MG63 (cell line): ENCODE measurements around the gene PTPRK. TPM values are rescaled to one million over a fixed set of nuclear protein-coding genes. Genes with fewer than 3 reads are reported as not detected.
A peak's percentile ranks its signal among the peaks of the same experiment; 100 is the strongest.
"Not testable (repeated sequence)": the region's sequence is repeated elsewhere in the genome, so short reads cannot be mapped to it uniquely, and the experiment has no call there.

ENCODE experiments used
- DNase-seq: peaks from one replicate; pipeline ENCODE4 v3.0.0-alpha.2; 2020
- H3K27me3 ChIP-seq: fragments of 250-450 bp; sonication (Bioruptor Pico); 2 replicates; pipeline ENCODE4 v1.5.1; 2020; ENCODE audit warnings: mild to moderate bottlenecking, moderate library complexity
- H3K36me3 ChIP-seq: fragments of 250-450 bp; sonication (Bioruptor Pico); 2 replicates; pipeline ENCODE4 v1.5.1; 2020; ENCODE audit warnings: mild to moderate bottlenecking, moderate library complexity
- H3K4me3 ChIP-seq: fragments of 250-450 bp; sonication (Bioruptor Pico); 2 replicates; pipeline ENCODE4 v1.5.1; 2020; ENCODE audit warnings: mild to moderate bottlenecking, moderate library complexity
- H3K9me3 ChIP-seq: fragments of 250-450 bp; sonication (Bioruptor Pico); 2 replicates; pipeline ENCODE4 v1.5.1; 2020; ENCODE audit warnings: mild to moderate bottlenecking, moderate library complexity
- total RNA-seq: library from RNA; depleted of rRNA; stranded (reverse); fragments of >200 nt; shearing (Covaris generic); gene quantifications from 2 replicates; pipeline ENCODE4 v1.2.3, GENCODE V29; 2014; ENCODE audit warnings: low replicate concordance

PTPRK gene
- total RNA-seq, 1 experiment from 2014 or later: 9.7 TPM

- peak; percentile 36 for DNase-seq
- Histone ChIP-seq H3K36me3 (no peaks in the 10 kb centered on the region), H3K4me3 (no peak overlapping the region), H3K9me3 (no peaks in the 10 kb centered on the region), H3K27me3 (no peaks in the 10 kb centered on the region)
Measured at GRCh38 chr6:128500749-128501600, 19.4 kb downstream of the PTPRK start.

- Histone ChIP-seq H3K9me3 (no peaks in the 10 kb centered on the region), H3K27me3 (no peaks in the 10 kb centered on the region), H3K36me3 (no peaks in the 10 kb centered on the region), H3K4me3 (no peak overlapping the region)
- no peak for DNase-seq
Measured at GRCh38 chr6:128500014-128500413, 20.4 kb downstream of the PTPRK start.

- no peak for DNase-seq
- no peaks in the 10 kb centered on the region for H3K9me3 ChIP-seq
- no peak overlapping the region for H3K4me3 ChIP-seq
- no peaks in the 10 kb centered on the region for H3K36me3 ChIP-seq
- no peaks in the 10 kb centered on the region for H3K27me3 ChIP-seq
Measured at GRCh38 chr6:128499079-128499731, 21.2 kb downstream of the PTPRK start.

DNA sequence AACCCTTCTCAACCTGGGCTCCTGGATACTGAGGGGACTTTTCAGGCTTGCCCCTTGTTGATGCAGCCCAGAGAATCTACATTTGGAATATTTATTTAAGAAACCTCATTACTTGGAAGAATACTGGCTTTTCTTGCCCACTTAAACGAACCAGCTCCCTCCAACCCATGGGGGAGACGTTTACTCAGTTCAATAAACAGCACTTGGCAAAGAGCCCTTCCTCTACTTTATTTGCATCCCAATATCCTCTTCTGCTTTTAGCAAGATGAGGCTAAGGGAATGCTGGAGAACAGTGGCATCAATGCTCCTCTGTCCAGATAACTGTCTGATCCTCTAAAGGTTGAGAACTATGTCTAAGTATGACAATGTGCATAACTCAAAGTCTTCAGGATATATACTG, 22.2 kb downstream of the PTPRK start:
- H3K9me3 ChIP-seq: no peaks in the 10 kb centered on the region
- H3K27me3 ChIP-seq: no peaks in the 10 kb centered on the region
- H3K36me3 ChIP-seq: no peaks in the 10 kb centered on the region

DNA sequence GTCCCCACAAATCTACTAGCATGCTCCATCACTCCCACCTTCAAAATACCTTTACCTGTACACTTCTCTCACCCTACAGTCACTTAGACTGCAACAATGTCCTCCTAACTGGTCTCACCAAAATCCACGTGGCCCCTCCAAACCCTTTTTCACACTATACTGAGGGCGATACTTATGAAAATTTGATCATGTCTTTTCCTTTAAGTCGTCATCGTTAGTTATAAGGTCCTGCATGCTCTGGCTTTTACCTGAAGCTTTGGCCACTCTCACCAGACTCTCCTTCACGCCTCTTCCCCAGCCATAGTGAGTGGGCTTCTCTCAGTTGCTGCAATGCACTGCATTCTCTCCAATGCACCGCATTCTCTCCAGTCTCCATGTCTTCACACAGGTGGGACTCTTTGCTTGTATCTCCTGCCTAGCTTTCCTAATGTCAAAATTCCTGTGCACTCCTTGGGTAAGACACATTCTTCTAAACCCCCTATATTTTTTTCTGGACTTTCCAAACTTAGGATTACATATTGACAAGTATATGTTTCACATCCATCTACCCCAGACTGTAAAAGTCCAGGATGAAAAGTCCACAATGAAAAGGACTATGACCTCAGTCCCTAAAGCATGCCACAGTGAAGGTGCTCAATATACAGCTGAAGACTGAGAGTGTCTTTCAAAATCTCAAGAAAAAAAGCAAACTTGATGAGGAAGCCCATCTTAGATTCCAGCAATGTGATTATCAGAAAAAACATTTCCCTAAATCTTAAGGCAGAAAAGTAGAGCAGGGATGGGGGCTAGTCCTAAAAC, 24.7 kb downstream of the PTPRK start:
- no peaks in the 10 kb centered on the region for H3K9me3 ChIP-seq
- no peaks in the 10 kb centered on the region for H3K27me3 ChIP-seq
- no peak for DNase-seq
- no peaks in the 10 kb centered on the region for H3K36me3 ChIP-seq
- no peak overlapping the region for H3K4me3 ChIP-seq

More for the DNA sequence above, 22.2 kb downstream of the PTPRK start:
- no peak overlapping the region for H3K4me3 ChIP-seq
- DNase-seq: no peak

DNA sequence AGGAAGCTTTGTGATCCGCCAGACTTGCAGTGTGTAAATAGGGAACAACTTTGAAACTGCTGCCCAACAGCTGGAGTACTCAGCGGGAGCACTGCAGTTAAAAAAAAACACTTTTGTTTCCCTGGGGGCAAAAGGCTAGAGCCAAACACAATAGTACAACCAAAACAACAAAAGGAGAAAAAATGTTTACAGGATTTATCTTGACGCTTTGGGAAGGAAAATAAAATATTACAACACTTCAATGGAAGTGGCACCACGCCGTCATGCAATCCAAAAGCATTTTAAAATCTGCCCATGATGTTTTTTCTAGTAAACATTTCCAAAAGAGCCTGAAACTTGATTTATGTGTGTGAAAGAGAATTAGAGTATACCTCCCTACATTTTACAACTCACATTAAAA, 26.0 kb downstream of the PTPRK start:
- H3K9me3 ChIP-seq: no peaks in the 10 kb centered on the region
- H3K27me3 ChIP-seq: no peaks in the 10 kb centered on the region
- DNase-seq: no peak
- no peaks in the 10 kb centered on the region for H3K36me3 ChIP-seq
- H3K4me3 ChIP-seq: no peak overlapping the region

GRCh38 chr6:128493877-128494276, 26.5 kb downstream of the PTPRK start:
- no peak overlapping the region for H3K4me3 ChIP-seq

GRCh38 chr6:128492386-128492785, 28.0 kb downstream of the PTPRK start:
- no peaks in the 10 kb centered on the region for H3K27me3 ChIP-seq
- peak; percentile 60 for DNase-seq
- no peak overlapping the region for H3K4me3 ChIP-seq
- no peaks in the 10 kb centered on the region for H3K9me3 ChIP-seq
- peaks cover 2% of the 10 kb centered on the region; the same call in 1 of the 2 replicates for H3K36me3 ChIP-seq

More at GRCh38 chr6:128493877-128494276, 26.5 kb downstream of the PTPRK start:
- no peaks in the 10 kb centered on the region for H3K36me3 ChIP-seq
- no peaks in the 10 kb centered on the region for H3K27me3 ChIP-seq
- H3K9me3 ChIP-seq: no peaks in the 10 kb centered on the region
- DNase-seq: no peak

DNA sequence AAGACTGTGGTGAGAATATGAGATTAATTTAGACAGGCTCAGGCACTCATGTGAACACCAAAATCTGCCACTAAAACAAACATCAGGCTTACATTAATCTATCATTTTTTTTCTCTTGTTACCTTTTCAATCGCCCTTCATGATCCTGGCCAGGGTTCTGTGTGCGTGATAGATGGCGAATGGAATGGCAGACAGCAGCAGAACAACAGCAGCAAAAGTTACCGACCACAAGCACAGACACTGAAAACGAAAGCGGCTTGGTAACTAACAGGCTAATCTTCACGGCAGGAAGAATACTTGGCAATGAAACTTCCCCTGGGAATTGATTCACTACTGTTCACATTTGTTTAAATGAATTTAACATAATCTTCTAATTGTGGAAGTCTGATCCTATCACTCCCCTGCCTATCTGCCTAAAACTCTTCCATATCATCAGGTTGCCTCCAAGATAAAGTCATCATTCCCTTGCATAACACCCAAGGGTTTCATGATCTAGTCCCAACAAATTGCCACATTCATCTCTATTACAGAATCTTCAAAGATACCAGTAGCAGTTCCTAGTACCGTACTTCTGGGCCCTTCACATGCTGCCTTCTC, 28.7 kb downstream of the PTPRK start:
- H3K27me3 ChIP-seq: no peaks in the 10 kb centered on the region
- H3K4me3 ChIP-seq: peak overlapping the region; percentile 46
- peak; percentile 53 for DNase-seq

GRCh38 chr6:128491100-128491581, 29.3 kb downstream of the PTPRK start:
- Histone ChIP-seq H3K9me3 (no peaks in the 10 kb centered on the region), H3K36me3 (peaks cover 2% of the 10 kb centered on the region; the same call in 1 of the 2 replicates), H3K27me3 (no peaks in the 10 kb centered on the region), H3K4me3 (peak overlapping the region; percentile 46)
- peak; percentile 28 for DNase-seq

More for the DNA sequence above, 28.7 kb downstream of the PTPRK start:
- Histone ChIP-seq H3K36me3 (peaks cover 2% of the 10 kb centered on the region; the same call in 1 of the 2 replicates), H3K9me3 (no peaks in the 10 kb centered on the region)

GRCh38 chr6:128487746-128488145, 32.7 kb downstream of the PTPRK start:
- Histone ChIP-seq H3K9me3 (no peaks in the 10 kb centered on the region), H3K36me3 (peaks cover 2% of the 10 kb centered on the region; the same call in 1 of the 2 replicates), H3K4me3 (no peak overlapping the region), H3K27me3 (no peaks in the 10 kb centered on the region)
- DNase-seq: no peak

DNA sequence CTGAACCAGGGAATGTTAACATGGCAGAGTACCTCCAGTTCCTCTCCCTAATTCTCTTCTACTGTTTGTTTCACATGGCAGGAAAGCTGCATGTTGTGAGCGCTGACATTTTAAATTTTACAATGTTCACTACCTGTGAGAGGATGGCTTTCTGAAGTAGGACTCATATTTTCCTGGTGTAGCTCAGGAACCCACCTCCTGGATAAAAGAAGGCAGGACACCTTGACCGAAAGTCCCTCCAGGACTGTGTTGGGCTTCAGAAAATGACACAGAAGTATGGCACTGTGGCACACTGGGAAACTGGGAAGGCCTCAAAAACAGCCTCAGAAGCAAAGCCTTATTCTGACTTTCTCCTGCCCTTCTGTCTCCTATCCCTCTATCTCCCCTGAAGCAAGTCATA, 33.3 kb downstream of the PTPRK start:
- Histone ChIP-seq H3K4me3 (no peak overlapping the region), H3K27me3 (no peaks in the 10 kb centered on the region), H3K9me3 (no peaks in the 10 kb centered on the region), H3K36me3 (peaks cover 2% of the 10 kb centered on the region; the same call in 1 of the 2 replicates)
- no peak for DNase-seq

- not testable (repeated sequence) for H3K9me3 ChIP-seq, DNase-seq, H3K4me3 ChIP-seq, H3K27me3 ChIP-seq, H3K36me3 ChIP-seq
Measured at GRCh38 chr6:128486580-128486979, 33.8 kb downstream of the PTPRK start.

DNA sequence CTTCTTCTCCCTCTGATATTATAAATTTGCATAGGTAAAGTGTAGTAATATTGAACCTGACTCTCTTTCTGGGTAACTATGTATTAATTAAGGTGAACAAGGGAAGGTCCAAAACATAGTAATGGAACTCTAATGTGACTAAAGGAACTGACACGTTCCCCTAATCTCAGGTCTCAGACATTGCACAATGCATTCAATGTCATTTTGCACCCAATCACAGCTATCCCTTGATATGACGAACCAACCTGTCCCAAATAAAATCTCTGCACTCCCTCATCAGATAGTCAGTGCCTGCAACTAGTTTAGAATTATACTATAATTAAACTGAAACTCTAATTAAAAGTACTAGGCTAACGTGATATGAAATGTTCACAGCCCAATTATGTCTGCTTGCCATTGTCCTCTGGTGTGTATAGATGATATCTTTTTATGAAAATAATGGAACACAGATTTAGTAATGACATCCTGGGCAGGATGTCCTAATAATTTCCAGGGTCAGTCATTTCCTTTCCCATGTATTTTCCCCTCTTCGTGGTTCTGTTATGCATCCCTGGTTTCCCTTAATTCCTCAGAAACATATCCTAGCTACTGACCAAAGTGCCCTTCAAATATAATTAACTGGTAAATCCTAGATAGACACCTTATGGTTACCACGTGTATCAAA, 36.8 kb downstream of the PTPRK start:
- no peak overlapping the region for H3K4me3 ChIP-seq
- H3K36me3 ChIP-seq: peaks cover 2% of the 10 kb centered on the region; the same call in 1 of the 2 replicates
- DNase-seq: no peak
- no peaks in the 10 kb centered on the region for H3K27me3 ChIP-seq
- H3K9me3 ChIP-seq: no peaks in the 10 kb centered on the region

GRCh38 chr6:128482642-128483041, 37.8 kb downstream of the PTPRK start:
- no peak for DNase-seq
- Histone ChIP-seq H3K9me3 (no peaks in the 10 kb centered on the region), H3K4me3 (no peak overlapping the region), H3K36me3 (no peaks in the 10 kb centered on the region), H3K27me3 (no peaks in the 10 kb centered on the region)

GRCh38 chr6:128479991-128480390, 40.4 kb downstream of the PTPRK start:
- Histone ChIP-seq H3K9me3 (no peaks in the 10 kb centered on the region), H3K27me3 (no peaks in the 10 kb centered on the region), H3K36me3 (no peaks in the 10 kb centered on the region), H3K4me3 (no peak overlapping the region)
- DNase-seq: no peak
